OCI-LY3 (cell line): ENCODE results near the gene NPBWR2.

Source experiments
- EZH2phosphoT487 ChIP-seq: fragments of 200-600 bp; shearing (Covaris generic); IDR thresholded peaks from 2 replicates; pipeline ENCODE4 v1.6.1; 2018; ENCODE audit warnings: antibody characterized with exemption, mixed run types, low read depth
- TF ChIP-seq, protein P1 (sequence below): fragments of 200-600, 300-600 bp; sonication (generic); IDR thresholded peaks from 2 replicates; pipeline ENCODE4 v1.5.1; 2014; ENCODE audit warnings: antibody characterized with exemption, low read length, low read depth

DNA sequence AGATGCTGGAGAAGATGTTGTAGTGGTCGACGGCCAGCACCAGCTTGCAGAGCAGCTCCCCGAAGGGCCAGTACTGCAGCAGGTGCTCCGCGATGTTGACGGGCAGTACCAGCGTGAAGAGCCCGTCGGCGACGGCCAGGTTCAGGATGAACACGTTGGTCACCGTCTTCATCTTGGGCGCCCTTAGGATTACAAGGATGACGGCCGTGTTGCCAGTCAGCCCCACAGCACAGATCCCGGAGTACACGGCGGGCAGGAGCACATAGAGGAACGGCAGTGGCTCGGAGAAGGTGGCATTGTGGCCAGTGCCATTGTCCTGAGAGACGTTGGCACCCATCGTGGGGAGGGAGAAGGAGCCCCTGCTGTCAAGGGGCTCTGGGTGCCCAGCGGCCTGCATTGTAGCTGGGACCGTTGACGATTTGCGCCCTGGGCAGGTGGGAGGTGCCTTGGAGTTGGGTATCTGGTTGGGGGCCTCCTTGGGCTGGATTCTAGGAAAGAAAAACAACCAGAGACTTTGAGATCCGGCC lies 867 bp downstream of the NPBWR2 start:
- TF ChIP-seq, protein P1, sequence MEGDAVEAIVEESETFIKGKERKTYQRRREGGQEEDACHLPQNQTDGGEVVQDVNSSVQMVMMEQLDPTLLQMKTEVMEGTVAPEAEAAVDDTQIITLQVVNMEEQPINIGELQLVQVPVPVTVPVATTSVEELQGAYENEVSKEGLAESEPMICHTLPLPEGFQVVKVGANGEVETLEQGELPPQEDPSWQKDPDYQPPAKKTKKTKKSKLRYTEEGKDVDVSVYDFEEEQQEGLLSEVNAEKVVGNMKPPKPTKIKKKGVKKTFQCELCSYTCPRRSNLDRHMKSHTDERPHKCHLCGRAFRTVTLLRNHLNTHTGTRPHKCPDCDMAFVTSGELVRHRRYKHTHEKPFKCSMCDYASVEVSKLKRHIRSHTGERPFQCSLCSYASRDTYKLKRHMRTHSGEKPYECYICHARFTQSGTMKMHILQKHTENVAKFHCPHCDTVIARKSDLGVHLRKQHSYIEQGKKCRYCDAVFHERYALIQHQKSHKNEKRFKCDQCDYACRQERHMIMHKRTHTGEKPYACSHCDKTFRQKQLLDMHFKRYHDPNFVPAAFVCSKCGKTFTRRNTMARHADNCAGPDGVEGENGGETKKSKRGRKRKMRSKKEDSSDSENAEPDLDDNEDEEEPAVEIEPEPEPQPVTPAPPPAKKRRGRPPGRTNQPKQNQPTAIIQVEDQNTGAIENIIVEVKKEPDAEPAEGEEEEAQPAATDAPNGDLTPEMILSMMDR, result no peak
- no peak for TF ChIP-seq EZH2phosphoT487
